H54 (cell line): ENCODE data around the gene MBIP.

ENCODE experiments used
- DNase-seq: peaks from one replicate; pipeline ENCODE4 v3.0.0; 2011; ENCODE audit warnings: low spot score, mixed read lengths; ENCODE audit not compliant: insufficient read length
- FAIRE-seq: peaks from 3 replicates; lab custom pipeline; 2011; peaks lifted over from hg19 to GRCh38; lab: Jason Lieb, UNC
- POLR2A ChIP-seq: IDR thresholded peaks from 2 replicates; pipeline ENCODE4 v1.6.1; 2011; ENCODE audit warnings: low read depth, mild to moderate bottlenecking, low read length

MBIP gene

DNA sequence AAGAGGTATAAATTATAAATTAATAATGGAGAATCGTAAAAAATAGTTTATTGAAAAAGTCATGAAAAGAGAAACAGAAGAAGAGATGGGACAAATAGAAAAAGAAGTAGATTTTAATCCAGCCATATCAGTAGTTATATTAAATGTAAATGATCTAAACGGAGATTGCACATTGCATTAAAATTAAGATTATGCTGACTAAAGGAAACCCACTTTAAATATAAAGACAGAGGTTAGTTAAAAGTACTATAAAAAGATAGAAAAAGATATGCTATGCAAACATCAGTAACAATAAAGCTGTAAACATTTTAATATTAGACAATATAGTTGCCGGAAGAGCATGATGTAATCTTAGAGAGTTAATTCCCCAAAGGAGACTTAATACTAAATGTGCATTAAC lies 5.4 kb upstream of the MBIP start:
- no peak for FAIRE-seq
- no peak for DNase-seq
- TF ChIP-seq POLR2A: no peak

DNA sequence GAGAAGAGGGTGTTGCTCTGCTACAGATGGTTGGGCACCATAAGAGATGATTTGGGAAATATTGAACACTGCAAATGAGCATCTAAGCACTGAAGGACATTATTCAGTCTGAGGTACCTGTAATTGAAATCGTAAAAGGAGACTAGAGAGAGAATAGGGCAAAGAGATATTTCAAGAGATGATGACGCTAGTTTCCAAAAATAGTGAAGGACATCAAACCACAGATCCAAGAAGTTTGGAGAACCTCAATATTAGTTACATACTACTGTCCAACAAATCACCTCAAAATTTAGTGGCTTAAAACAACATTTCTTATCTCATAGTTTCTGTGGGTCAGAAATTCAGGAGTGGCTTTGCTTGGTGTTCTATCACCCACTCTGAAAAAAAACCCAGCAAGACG lies 4.5 kb upstream of the MBIP start:
- DNase-seq (no peak), FAIRE-seq (no peak)

DNA sequence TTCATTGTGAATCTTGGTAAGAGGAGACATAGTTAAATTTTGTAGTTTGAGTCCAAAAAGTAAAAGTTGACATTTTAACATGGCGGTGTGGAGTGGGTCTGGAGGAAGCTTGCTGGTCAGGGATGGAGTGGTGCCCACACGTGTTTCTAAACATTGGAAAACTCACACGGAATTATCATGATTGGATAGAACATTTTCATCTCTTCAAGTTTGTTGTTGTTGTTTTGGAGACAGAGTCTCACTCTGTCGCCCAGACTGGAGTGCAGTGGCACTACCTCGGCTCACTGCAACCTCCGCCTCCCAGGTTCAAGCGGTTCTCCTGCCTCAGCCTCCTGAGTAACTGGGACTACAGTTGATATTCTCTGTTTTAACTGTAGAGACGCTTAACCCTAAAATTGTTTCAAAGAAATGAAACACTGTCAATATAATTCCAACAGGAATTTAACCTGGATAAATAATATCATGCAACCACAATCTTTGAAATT lies 502 bp upstream of the MBIP start:
- no peak for DNase-seq
- no peak for FAIRE-seq
- TF ChIP-seq POLR2A: no peak

More for the DNA sequence above, 4.5 kb upstream of the MBIP start:
- no peak for TF ChIP-seq POLR2A

DNA sequence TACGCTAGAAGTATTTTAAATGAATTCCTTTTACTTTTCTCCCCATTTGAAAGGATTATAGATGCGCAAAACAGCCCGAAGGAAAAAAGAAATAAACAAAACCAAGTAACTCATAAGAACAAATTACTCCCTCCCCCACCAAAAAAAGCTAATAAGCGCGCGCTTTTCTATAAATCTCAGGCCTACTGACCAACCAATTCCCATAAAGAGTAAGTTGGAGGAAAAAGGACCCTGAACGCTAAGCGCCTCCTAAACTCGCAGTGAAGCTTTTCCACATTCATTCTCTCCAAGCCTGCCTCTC lies 588 bp downstream of the MBIP start:
- FAIRE-seq (no peak), DNase-seq (no peak)
- no peak for TF ChIP-seq POLR2A

DNA sequence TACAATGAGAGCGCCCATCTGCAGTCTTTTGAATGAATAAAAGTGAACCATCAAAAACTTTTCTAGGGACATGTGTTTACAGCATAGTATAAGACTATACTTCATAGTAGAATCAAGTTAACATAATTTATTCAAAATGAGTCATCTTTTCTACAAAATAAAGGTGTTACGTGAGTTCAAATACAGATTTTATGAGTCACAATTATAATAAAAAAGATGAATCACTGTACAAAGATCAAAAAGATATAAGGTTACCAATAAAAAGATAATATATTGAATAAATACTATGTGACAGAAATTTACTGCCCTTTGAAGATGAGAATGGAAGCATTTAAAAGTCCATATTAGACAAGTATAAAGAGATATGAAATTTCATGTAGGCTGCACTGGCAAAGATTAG lies 2.8 kb downstream of the MBIP start:
- no peak for TF ChIP-seq POLR2A
- no peak for FAIRE-seq

DNA sequence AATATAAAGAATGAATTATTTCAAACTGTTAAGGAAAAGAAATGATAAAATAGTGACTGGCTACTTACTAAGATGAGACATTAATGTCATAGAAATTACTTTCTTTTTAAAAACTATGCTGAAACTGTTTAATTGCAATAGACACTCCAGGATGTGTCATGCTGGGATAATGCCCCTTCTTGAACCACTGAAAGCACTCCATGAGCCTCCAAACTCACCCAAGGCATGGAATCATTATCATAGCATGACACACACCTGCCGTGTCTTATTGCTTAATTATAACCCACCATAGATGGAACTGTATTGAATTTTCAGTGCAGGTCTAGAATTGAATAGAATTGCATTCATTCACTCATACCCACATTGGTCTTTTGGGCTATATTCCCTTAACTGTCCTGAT lies 4.3 kb downstream of the MBIP start:
- DNase-seq: no peak
- TF ChIP-seq POLR2A: no peak
- no peak for FAIRE-seq

More for the DNA sequence above, 2.8 kb downstream of the MBIP start:
- DNase-seq: no peak

DNA sequence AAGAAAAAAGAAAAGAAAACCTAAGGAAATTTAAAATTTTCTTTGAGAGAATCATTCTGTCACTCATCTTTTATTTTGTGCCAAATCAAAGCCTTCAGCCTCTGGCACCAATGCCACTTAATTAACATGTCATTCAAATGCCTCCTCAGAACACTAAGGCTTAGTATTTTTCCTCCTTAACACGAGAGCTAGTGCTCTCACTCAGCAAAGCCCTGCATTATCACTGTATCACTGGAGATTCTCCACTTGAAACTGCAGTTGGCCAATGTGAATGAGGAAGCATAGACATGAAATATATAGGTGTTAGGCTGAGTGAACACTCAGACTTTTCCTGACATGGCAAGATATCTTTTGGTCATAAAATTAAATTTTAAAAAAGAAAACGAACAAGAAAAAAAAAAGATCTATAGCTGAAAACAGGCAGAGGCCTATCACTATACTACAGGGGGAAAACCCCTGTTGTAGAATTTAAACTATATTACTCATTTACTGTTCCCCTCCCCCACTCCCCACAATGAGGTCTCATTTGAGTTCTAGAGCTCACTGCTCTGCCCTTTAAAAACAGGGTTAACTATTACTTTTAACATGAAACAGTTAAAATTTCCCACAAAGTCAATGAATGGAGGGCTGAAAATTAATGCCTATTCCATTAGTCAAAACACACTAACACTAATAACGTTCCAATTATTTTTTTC lies 5.1 kb downstream of the MBIP start:
- TF ChIP-seq POLR2A: no peak

DNA sequence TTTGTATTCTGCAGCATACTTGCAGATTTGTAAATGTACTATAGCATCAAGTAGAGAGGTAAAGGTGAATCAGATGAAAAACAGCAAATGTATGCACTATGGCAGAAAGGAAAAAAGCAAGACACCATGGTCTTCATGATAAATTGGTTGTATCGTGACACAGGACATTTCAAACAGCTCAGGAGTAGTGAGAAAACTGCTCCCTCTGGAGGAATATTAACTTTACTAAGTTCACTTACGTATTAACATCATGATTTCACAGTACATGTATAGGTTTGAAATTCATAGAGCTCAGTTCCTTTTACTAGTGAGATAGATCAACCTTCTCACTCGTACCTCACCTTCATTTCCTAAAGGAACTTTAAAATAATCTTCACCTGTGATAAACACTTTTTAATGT lies 6.5 kb downstream of the MBIP start:
- no peak for FAIRE-seq
- no peak for DNase-seq
- no peak for TF ChIP-seq POLR2A

More for the DNA sequence above, 5.1 kb downstream of the MBIP start:
- DNase-seq: no peak
- no peak for FAIRE-seq

DNA sequence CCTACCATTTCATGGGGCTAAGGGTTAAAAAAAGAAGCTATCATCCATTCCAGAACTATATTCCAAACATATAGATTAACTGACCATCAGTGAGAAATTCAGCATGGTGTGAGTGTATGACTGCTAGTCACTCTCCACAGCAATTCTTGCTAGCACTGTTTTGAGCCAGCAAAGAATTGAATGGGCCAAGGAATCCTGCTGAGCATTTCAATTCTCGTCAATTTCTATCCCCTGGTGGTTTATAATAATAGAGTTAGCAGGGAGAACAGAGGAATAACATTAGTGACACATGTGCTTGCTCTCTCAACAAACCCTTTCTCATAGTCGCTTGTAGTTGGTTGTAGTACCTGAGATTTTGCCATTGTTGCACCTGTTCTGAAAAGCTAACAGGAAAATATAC lies 7.2 kb downstream of the MBIP start:
- DNase-seq: no peak
- FAIRE-seq: no peak
- no peak for TF ChIP-seq POLR2A

DNA sequence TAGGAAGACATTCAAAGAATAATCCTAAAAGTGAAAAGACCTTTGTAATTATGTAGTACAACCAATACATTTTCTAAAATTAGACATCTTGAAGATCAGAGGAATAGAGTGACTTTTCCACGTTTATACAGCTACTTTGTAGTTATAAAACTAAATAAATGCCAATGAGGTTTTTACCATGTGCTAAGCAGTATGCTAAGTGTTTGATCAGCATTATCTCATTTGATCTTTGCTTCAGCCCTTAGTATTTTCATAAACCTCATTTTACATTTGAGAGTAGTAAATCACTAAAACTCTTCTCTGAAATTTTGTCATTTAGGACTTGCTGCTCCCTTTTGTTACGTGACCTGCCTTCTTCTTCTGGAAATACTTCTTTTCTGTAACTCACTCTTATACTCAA lies 13.6 kb downstream of the MBIP start:
- FAIRE-seq: no peak
- no peak for DNase-seq
- TF ChIP-seq POLR2A: no peak

DNA sequence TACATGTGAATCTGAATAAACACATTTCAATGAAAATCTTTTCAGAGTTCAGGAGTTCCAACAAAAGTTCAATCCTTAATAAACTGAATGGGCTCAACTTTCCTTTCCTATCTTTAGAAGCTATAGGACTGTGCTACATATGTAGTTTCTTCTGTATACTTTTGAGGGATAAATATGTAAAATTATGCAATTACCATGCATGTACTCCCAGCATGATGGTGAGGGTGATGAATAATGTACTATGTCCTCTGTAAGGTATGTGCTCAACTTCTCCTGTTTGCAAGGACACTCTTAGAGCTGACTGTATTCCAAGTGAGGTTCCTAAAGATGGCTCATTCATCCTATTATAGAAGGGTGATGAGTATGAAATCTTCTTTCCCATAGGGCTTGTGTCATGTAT lies 15.5 kb downstream of the MBIP start:
- DNase-seq: no peak
- no peak for FAIRE-seq
- TF ChIP-seq POLR2A: no peak

DNA sequence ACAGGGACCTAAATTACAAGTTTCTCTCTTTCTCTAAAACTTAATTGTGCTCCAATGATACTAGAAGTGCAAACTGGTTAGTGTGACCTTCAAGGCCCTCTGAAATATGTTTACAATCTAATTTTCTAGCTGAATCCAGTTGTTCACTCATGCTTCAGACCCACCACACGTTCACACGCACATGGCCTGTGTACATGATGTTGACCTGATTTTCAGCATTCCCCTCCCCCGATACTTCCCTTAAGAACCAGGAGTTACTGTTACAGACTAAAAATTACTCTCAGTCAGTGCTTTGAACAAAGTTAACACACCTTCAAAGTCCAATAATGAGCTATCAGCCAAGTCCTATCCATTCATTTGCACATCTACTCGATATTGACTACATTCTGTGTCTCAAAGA lies 16.5 kb downstream of the MBIP start:
- DNase-seq (no peak), FAIRE-seq (no peak)
- no peak for TF ChIP-seq POLR2A

DNA sequence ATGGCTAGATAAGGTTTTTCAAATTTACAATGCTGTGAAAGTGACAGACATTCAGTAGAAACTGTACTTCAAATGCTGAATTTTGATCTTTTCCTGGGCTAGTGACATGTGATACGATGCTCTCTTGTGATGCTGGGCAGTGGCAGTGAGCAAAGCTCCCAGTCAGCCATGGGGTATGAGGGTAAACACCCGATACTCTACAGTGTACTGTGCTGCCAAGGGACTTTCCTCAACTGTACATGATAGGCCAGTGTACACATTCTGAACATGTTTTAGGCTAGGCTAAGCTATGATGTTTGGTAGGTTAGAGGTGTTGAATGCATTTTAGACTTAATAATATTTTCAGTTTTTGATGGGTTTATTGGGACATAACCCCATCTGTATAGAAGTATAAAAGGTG lies 17.6 kb downstream of the MBIP start:
- FAIRE-seq (no peak), DNase-seq (no peak)
- TF ChIP-seq POLR2A: no peak

DNA sequence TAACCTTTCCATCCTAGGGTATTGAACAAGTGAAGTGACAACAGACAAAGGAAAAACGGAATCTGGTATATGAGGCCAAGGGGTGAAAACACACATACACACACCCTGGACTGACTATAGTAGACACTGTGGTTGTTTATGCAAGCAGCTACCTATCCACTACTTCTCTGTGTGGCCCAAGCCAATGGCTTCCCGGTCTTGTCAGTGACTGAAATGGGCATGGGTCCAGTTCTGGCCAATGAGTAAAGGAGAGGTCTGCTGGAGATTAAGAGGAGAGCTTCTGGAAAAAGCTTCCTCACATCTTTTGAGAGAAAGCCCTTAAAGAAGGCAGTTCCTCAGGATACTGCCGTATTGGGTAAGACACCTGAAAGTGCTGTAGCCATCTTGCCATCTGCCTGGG lies 19.3 kb downstream of the MBIP start:
- DNase-seq: no peak
- TF ChIP-seq POLR2A: no peak
- no peak for FAIRE-seq

DNA sequence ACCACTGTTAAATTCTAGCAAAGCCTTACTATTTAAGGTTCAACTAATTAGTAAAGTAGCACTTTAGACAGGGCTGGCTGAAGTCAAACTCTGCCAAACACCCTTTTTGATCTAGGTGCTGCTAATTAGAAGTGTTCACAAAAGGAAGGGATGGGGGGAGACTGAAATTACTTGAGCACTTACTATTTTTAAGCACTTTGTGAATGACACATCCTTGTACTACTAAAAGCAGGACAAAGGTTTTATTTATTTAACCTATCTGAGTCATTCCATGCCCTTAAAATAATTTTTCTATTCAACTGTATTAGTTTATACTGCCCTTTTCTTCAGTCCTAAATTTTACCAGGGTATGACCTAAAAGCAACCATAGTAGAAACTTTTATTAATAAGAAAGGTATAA lies 20.1 kb downstream of the MBIP start:
- FAIRE-seq (no peak), DNase-seq (no peak)

More for the DNA sequence above, 20.1 kb downstream of the MBIP start:
- no peak for TF ChIP-seq POLR2A
